ENCODE measurements around the gene STK32C.

The STK32C gene

DNA sequence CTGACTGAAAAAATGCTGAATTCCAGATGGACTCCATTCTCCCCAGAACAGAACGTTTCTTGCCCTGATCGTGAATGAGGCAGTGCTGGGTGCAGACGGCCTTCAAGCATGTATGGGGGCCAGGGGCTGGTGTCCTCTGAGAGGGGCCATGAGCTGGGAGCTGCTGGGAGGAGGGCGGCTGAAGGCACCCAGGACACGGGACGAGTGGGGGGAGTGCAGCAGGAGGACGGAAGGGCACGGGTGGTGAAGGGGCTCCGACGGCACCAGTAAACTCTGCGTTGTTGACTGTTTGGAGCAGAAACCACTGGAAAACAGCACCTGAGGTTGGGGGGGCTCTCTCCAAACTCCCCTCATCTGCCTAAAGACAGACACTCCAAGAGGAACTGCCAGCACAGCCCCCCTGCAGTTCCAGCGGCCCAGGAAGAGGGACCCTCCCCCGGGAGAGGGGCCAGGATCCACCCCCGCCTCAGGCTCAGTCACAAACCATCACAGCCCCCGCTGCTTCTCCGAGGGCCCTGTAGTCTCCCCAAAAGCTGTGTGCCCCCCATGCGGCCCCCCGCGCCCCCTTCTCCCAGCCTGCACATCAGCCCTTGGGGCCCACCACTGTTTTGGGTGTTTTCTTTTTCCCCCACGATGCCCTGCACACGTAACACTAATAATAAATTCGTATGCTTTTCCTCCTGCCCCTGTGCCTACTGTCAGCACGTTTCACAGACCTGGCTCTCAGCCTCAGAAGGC lies 65.5 kb downstream of the STK32C start:
- DNase-seq: no peak

DNA sequence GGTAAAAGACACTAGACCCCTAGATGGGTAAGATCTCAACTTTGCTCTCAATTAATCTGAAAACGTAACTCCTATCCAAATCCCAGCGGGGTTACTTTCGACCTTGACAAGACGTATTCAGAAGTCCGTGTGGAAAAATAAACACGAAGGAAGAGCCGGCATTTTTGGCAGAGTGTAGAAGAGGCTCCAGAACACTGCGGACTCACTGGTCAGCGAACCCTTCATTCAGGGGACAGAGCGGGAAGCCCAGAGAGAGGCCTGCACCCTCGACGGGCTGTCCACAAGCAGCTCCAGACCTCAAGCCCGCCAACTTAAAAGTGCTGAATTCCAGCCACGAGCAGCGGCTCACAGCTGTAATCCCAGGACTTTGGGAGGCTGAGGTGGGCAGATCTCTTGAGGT lies 66.3 kb downstream of the STK32C start:
- no peak for DNase-seq

DNA sequence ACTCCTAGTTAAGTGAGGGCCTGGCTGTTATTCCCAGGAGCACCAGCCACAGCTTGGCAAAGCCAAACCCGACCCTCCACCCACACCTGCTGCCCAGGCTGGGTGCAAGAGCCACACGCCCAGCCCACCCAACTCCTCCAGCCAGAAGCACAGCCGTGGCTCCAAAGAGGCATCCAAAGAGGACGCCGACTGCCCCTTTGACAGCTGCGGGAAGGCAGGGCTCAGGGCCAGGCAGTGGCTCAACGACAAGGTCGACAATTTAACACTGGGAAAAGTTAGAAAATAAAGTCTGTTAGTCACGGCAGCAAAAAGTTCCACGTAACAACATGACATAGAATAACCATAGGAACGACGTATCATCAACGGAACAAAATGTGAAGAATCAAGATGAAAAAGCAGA lies 66.7 kb downstream of the STK32C start:
- DNase-seq: no peak

DNA sequence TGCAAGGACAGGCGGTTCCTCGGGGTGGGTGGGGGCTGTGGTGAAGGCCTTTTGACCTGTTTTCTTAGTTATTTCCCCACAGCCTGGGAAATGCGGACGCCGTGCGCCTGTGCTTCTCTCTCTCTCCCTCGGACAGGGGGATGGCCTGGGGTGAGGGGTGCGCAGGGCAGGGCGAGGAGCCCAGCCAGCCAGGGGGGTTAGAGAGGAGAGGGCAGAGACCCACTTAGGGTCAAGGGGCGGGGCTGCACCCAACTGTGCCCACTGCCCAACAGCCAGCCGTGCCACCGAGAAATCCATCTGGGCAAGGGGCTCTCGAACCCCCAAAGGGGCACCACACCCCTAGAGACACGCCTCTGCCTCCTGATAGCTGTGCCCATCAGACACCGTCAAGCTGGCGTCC lies 67.2 kb downstream of the STK32C start:
- no peak for DNase-seq

DNA sequence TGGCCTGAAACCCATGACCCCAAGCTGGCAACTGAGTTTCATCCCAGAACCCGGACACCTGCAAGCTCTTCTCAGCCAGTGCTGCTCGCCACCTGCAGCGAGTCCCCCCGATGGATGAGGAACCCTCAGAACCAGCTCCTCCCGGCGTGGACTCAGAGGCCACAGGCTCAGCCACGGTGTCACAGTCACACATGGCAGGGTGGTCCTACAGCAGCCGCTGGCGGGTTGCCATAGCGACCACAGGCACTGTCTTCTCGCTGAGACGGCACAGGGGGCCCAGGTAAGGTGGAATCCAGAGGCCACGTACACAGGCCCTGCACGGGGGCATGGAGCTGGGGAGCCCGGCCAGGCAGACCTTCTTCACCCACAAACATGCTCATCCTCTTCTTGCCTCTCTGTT lies 67.6 kb downstream of the STK32C start:
- DNase-seq: no peak

DNA sequence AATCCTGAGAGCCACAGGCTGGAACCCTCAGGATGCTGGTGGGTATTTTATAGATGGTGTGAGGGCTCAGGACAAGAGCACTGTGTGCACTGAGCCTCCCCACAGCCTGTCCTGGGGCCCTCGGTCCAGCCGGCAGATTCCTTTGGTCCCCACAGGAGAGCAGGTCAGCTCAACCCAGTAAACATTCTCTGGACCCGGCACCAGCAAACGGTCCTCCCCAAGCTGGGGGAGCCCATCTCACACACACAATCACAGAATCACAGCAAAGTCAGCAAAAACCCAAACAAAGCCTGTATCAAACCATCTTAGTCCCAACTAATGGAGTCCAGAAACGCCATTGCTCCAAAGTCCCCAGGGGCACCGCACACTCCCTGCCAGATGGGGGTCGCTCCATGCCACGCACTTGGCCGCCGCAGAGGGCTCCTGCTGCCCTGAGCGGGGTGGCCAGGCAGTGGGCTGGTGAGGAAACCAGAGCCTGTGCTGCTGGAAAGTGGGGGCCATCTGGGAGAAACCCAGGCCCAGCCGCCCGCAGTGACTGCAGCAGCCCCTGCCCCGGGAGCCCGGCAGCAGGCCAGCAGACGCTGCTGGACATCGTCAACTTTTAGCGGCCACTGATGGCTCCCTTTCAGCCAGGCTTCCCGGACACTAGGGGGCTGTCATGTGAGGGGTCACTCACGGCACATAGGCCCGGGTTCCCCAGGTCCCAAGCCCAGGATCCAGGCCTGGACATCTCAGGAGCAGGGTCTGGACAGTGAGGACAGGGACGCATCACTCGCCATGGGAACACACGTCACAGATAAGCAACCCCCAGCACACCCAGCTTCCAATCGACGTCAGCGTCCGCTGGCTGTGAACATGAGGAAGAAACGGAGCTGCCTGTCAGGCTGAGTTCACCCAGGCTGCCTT lies 68.4 kb downstream of the STK32C start:
- no peak for DNase-seq

DNA sequence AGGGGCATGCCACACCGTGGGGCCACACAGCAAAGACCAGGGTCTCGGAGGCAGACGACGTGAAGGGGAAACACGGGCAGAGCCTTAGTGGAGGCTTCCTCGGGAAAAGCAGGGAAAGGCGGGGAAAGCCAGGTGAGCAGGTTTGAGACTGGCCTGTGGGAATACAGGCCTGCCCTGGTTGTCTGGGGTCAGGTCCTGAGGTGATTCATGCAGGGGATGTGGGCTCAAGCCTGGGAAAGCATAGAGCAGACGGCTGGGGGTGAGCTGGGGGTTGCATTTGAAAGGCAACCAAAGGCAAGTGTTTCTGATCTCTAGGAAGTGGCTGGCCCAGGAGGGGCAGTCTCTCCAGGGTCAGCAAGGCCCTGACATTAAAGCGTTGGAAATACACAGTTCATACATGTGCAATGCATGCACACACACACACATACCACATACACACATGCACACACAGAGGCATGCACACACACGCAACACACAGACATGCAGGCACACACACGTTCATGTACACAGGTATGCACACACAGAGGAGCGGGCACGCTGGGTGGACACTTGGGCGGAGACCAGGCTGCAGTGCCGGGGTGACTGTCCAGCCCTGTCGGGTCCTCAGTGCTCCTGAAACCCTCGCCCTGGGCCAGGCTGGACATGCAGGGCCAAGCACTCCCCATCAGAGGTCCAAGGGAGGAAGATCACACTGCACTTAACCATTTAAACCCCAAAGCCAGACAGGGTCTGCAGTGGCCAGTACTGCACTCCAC lies 69.2 kb downstream of the STK32C start:
- no peak for DNase-seq

DNA sequence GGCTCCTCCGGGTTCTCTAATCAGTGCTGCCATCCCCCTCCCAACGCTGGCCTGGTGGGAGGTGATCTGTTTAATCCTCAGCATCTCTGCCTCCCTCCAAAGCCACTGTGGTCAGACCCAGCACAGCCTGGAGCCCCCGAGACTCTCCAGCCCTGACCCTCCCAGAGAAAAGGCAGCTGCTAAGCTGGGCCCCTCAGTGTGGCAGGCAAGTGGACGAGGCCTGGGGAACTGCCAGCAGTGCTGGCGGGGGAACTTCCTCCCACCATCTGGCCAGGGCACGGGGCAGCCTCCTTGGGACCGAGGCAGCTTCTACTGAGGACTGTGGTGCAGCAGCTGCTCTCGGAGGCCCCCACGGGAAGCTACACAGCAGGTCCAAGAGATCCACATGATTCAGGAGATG lies 69.9 kb downstream of the STK32C start:
- DNase-seq: no peak

DNA sequence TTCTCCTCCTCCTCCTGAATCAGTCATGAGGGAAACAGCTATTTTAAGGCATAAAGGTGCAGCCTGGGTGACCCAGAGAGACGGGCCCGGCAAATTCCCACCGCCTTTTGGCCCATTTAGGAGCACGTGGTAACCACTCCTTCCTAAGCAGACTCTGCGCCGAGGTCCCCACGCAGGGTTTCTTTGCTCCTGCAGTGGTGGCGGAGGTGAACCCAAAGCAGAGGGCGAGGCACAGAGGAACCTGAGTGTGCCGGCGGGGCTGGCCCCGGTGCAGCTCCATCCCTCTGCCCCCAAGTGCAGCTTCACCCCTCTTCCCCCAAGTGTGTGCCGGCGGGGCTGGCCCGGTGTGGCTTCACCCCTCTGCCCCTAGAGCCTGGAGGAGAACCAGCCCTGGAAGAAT lies 70.4 kb downstream of the STK32C start:
- DNase-seq: no peak

DNA sequence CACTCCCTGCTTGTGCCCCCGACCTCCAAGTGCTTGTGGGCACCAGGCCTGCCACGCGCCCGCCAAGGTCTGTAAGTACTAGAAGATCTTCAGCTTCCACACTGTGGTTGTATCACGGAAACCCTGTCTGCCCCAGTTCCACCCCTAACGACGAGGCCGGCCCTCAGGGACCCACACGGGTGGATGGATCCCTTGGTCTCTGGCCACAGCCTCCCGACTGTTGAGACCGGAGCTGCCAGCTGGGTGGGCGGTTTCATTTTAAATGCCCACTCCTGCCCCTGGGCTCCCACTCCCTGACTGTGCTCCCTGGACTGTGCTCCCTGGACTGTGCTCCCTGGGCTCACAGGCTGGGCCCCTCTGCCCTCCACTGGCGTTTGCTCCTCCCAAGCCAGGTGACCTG lies 70.9 kb downstream of the STK32C start:
- DNase-seq: no peak

DNA sequence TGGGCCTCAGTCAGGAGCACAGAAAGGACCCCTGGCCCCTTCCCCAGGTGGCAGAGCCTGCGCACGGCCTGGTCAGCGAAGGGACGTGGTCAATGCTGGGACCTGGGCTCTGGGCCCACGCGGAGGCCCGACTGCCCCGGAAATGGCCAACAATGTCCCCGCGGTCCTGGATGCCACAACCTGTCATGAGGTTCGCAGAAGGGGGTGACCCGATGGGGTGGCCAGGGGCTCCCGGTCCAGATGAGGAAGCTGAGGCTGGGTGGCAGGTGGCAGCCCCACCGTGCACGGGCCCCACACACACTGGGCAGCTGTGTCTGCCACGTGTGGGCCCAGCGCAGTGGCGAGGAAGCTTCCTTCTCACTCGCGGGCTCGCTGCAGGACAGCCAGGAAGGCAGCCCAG lies 71.6 kb downstream of the STK32C start:
- no peak for DNase-seq

DNA sequence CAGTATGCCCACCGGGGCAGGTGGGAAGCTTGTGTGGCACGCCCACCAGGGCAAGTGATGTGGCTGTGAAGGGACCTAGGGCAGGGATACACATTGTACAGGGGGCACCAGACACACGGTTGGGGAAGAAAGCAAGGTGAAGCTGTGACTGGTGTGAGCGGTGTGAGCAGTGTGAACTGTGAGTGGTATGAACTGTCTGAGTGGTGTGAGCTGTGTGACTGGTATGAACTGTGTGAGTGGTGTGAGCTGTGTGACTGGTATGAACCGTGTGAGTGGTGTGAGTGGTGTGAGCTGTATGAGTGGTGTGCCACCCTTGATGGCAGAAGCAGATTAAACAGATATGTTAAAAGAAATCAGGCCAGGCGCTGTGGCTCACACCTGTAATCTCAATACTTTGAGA lies 72.9 kb downstream of the STK32C start:
- DNase-seq: no peak

DNA sequence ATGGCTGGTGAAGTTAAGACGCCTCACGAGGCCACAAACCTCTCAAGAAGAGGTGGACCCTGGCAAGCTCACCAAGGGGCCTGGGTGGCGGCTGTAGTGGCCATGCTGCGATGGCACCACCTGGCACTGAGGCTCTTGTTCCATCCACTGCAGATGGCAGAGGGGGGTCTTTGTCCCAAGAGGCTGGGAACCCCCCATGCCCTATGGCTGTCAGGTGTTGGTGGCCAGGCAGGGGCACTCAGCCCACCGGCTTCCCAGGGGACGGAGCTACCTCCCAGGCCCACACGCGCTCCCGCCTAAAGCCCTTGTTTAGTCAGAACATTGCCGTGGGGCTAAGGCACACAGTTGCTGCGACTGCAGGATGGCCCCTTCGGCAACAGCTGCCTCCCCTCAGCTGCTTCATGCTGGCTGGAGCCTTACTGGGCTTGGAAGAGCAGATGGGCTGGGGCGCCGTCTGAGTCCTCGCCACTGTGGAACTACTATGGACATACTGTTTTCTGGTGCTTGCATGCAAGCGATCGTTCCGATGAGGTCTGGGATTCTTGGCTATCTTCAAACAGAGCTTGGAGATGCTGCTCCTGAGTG lies 74.2 kb downstream of the STK32C start:
- DNase-seq: no peak

DNA sequence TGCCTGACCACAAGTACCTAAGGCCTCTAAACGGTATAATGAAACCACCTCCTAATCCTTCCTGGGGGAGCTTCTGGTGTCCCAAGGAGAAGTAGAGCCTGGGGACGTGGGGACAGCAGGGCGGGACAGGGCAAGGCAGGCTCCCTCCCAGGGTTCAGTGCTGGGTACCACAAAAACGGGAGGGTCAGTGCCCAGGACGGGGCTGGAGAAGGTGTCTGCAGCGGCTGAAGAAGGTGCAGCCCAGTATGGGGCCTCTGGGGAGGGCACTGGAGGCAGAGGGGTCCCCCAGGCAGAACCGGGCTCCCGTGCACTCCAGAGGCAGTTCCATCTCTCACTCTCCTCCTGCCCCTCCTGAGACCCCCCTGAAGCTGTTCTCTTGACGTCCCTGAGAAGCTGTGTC lies 74.8 kb downstream of the STK32C start:
- no peak for DNase-seq

DNA sequence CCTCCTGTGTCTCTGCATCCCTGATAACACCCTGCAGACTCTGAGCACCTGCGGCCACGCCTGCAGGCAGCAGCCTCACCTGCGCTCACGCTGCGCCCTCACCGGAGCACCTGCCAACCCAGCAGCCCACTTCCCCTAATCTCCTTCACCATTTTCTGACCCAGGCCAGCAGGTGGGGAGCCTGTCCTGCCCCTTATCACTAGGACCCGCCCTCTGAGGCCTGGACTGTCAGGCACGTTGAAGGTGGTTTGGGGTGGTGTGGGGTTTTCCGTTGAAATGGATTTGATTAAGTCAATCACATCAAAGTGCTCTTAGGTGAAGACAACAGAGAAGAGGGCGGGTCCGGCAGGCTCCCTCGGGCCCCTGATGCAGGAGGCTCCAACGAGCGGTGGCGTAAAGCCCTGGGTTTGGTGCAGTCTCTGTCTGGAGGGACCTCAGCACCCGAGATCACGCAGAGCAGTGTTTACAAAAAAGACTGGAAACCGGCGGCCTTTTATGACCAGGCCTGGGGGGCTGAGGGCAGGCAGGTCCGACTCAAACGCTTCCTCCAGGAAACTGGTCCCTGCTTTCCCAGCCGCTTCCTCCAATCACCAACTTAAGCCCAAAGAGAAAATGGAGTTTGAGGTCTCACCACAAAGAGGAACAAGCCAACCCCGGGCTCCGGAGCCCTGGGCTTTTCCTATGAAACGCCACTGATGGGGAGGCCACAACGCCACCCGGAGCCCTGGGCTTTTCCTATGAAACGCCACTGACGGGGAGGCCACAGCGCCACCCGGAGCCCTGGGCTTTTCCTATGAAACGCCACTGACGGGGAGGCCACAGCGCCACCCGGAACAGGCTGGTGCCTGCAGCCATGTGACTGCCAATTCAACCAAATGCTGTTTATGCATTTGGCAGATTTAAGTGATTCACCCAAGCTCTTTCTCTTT lies 75.5 kb downstream of the STK32C start:
- DNase-seq: peak; percentile 66

DNA sequence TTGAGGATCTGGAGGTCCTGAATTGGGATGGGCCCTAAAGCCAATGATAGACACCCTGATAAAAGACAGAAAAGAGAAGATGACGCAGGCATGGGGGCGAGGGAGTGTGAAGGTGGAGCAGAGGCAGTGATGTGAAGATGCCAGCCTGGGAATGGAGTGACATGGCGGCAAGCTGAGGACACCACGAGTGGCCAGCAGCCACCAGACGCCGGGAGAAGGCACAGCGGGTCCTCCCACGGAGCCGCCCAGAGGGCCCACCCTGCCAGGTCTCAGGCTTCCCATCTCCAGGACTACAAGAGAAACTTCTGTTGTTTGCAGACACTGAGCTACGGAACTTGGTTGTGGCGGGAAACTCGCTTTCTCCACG lies 76.1 kb downstream of the STK32C start:
- no peak for DNase-seq

DNA sequence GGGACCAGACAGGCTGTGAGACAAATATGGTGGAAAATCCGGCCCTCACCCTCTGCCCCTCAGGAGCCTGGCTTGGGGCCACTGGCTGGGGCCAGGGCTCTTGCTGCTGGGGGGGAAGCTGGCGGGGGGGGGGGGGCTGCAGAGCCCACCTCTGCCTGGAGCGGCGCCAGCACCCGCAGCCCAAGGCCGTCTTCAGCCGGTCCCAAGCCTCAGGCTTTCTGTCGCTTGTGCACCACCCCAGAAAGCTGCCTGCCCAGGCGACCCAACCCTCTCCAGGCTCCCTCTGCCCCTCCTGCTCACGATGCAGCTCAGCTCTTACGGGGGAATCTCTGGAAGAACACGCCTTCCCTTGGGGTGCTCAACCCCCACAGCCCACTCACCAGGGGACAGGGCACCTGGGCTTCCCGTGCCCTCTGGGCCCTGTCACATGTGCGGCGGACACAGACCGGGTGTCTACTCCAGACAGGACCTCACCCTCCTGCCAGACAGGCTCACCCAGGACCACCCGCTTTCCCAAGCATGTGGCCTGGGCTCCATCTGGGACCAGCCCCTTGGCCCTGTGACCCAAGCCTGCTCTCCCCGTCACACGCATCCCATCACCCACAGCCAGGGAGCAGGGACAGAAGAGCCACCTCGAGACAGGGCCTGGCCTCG lies 77.1 kb downstream of the STK32C start:
- DNase-seq: no peak

DNA sequence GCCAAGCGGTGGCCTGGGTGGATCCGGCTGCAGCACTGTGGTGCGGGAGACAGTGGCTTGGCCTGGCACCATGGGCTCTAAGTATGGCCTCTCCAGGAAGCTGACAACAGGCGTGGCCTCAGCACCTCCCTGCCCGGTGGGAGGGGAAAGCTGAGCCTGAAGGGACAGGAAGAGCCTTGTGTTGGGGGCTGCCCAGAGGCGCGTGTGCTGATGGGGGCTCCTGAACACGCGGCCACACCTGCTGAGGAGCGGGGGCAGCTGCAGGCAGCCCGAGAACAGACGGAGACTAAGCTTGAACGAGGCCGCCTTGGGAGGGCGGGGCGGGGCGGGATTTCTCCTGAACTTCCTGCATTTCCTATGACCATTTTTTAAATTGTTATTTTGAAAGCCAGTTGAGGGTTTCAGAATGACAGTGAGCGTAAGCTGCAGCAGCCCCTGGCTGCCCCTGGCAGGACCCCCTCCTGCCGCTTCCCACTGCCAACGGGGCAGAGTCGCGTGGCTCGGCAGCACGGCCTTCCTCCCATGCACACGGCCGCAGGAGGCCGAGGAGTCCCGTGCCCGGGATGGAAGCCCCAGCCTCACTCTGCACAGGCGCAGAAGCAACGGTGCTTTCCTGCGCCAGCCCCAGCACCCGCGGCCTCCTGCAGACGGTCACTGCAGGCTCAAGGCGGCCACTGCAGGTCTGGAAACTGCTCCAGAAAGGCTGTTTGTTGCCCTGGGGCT lies 77.8 kb downstream of the STK32C start:
- no peak for DNase-seq

DNA sequence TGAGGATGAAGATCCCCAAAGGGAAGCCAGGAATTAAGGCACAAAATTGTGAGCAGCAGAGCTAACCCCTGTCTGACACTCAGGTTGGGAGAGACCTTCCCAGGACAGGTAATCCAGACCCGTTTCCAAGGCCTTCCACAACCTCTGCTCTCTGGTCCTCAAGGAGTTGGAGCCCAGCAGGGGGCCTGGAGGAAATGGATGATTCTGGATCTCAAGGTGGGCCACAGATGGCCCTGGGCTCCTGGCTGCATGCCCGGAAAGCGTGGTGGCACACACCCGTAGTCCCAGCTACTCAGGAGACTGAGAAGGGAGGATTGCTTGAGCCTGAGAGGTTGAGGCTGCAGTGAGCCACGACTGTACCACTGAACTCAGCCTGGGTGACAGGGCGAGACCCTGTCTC lies 78.7 kb downstream of the STK32C start:
- DNase-seq: no peak

DNA sequence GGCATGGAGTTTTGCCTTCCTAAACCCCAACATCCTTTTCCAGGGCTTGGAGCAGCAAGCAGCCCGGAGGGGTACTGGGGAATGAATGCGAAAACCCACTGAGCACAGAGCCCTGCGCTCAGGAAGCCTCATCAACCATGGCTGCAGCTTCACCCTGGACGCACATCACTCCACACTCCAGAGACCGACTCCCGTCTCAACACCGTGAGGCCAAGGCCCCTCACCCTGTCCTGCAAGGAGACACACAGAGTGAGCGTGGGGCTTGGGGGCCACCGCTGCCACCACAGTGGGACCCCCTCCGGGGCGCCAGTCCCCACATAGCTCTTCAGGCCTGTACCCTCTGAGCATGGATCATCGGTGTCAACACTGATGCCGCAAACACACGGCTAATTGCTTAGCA lies 79.1 kb downstream of the STK32C start:
- no peak for DNase-seq

DNA sequence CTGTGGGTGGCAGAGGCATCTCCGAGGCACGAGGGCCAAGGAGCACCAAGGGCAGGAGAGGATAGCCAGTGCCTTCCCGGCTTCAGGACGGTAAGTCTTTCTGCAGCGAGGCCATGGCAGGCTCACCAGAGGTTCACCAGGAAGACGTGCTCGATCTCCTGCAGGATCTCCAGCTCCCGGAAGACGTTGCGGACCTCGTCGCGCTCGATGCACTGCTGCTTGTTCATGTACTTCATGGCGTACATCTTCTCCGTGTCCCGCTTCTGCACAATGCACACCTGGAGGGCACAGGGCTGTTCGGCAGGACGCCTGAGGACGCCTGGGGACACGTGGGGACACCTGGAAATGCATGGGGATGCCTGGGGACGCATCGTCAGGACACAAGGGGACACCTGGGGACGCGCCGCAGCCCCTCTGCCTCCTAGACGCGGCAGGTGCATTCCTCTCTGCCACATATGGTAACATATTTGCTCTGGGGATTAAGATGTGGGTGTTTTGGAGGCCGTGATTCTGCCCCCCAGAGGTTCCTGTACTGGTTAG lies 79.8 kb downstream of the STK32C start:
- no peak for DNase-seq

All from NCI-H748 treated with DMSO at 0.1 percent for 48 hours (cell line).